NCI-H82 treated with DMSO at 0.1 percent for 48 hours (cell line): ENCODE measurements around the gene KRT17.

ENCODE experiments used
- DNase-seq: peaks from one replicate; lab custom pipeline; 2025; ENCODE audit not compliant: unreplicated experiment; lab: John Stamatoyannopoulos, UW

Gene KRT17

DNA sequence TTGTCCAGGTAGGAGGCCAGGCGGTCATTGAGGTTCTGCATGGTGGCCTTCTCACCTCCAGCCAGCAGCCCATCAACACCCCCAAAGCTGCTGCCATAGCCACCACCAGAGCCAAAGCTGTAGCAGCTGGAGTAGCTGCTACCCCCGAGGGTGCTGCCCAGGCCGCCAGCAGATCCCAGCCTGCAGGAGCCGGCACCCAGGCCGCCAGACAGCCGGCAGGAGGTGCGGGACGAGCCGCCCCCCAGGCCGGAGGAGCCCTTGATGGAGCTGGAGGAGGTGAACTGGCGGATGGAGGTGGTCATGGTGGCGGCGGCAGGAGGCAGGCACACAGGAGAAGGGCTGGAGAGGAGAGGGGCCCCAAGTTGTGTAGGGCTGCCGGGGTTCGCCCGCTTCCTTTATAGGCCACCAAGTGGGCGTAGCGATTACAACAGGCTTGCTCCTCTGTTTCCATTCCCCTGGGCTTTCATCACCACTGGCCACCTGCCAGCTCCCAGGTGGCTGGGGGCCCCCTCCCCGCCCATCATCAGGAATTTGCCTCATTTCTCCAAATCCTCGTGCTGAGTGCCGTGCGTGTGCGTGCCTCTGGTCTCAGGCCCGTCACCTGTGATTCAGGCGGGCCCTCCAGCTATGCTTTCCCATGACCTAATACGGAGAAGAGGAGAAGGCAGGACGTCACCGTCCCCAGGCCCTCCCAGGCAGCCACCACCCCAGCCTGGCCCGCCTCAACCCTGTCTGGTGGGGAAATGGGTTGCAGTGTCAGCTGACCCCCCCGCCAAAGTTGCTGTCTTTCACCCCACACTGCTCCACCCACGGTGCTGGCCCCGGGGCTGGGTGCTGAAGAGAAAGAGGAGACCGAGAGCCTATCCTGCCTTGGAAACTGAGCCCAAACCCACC lies at the start of gene KRT17:
KRT17 (minus strand) TSS at position 368 of the 894 bp plus-strand sequence; CDS start at position 302, 66 bp downstream.
- DNase-seq: no peak

DNA sequence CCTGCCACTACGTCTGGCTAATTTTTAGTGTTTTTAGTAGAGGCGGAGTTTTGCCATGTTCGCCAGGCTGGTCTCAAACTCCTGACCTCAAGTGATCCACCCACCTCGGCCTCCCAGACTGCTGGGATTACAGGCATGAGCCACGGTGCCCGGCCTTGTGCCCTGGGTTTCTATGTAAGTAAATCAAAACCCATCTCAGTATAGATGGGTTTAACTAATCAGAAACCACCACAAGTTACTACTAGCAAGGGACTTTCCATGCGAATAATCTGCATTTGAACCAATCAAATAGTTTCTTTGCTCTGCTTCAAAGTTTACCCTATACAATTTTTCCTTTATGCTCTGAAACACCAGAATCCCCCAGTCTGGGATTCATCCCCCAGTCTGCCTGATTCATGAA lies 47.8 kb upstream of the KRT17 start:
- DNase-seq: no peak

DNA sequence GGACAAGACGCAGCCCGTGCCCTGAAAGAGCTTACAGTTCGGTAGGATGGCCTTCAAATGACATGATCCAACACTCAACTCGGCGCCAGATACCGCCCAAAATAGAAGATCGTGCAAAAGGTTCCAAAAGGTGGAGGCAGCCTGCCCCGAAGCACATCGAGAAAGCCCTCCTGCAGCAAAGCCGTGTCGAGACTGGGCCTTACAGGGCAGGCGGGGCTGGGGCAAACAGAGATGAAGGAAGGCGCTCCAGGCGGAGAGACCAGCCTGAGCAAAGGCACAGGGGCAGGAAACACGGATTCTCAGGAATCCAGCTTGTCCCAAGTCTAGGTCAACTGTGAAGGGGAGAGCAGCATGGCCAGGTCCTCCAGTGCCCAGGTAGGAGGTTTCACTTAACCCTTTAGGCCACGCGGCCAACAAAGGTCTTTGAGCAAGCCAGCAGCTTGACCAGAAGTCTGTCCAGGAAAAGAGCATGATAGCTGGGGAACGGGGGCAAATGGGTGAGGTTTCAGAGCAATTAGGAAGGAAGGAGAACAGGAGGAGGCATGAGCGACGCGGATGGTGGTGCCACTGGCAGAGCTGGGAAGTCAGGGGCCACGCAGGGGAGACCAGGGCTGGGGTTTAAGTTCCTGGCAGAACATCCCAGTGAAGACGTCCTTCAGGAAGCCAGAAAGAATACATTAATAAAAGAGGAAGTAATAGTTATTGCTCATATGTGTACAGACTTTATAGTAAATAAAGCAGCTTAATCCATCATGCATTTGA lies 43.1 kb upstream of the KRT17 start:
- no peak for DNase-seq

DNA sequence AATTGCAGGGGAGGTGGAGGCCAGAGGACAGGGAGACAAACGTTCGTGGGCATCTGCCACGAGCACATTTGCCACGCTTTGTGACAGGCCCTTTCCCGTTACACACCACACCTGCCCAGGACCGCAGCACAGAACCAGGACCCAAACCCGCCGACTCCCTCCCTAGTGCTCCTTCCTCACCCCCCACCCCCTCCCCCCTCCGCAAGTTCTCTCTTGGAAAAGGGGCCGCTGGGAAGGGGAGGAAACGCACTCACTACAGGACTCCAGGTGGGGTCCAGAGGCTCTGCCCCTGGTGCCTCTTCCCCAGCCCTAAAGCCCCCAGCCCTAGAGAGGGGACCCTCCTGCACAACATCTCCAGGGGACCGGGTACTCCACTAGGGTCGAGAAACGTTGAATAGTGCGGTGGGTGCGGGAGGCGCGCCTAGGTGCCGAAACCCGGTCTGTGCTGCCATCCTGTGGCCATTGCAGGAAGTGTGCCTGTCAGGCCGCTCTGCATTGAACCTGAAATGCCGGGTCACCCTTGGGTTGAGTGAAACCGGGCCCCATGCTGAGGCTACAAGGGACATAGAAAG lies 42.4 kb upstream of the KRT17 start:
- DNase-seq: peak; percentile 72

DNA sequence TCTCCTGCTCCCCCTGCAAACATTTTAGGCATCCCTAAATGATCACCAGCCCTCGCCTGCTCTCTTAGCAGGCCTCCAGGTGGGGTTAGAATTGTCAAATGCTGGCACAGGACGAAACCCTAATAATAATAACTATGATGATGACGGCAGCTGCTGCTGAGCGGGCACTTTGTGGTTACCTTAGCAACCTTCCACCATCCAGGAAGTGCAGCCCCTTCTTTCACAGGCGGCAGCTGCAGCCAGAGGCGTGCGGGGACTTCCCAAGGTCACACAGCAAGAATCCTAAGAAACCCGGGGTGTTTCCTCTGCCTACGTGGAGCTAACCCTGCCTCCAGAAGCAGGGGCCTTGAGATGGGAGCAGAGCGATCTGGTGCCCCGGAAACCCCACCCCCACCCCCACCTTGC lies 41.9 kb upstream of the KRT17 start:
- no peak for DNase-seq

DNA sequence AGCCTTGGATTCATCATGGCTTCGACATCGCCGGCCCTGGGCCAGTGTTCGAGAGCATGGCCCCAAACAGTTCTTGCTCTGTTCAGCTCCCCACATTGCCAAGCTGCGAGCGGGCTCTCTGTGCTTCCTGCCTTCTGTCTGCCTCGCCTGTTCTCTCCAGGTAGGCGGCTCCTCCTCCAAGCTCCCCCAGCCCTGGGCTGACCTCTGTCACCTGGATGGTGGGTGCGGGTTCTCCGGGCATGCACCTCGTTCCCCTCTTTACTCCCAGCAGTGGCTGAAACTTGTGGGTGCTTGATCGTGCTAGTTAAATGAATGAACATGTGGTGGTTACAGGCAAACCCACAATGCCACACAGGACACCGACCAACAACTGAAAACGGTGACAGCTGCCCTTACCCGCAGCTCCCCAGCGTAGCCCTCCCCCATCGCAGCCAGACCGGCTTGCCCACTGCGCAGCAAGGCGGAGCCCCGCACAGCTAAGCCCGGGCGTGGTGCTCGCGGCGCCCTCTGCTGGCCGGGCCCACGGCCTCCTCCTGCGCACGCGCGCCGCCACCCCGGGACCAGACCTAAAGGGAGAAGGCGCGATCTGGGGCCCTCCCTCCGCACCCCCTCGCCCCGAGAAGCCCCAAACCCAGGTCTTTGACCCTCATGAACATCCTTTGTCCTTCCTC lies 41.3 kb upstream of the KRT17 start:
- DNase-seq: peak; percentile 57

DNA sequence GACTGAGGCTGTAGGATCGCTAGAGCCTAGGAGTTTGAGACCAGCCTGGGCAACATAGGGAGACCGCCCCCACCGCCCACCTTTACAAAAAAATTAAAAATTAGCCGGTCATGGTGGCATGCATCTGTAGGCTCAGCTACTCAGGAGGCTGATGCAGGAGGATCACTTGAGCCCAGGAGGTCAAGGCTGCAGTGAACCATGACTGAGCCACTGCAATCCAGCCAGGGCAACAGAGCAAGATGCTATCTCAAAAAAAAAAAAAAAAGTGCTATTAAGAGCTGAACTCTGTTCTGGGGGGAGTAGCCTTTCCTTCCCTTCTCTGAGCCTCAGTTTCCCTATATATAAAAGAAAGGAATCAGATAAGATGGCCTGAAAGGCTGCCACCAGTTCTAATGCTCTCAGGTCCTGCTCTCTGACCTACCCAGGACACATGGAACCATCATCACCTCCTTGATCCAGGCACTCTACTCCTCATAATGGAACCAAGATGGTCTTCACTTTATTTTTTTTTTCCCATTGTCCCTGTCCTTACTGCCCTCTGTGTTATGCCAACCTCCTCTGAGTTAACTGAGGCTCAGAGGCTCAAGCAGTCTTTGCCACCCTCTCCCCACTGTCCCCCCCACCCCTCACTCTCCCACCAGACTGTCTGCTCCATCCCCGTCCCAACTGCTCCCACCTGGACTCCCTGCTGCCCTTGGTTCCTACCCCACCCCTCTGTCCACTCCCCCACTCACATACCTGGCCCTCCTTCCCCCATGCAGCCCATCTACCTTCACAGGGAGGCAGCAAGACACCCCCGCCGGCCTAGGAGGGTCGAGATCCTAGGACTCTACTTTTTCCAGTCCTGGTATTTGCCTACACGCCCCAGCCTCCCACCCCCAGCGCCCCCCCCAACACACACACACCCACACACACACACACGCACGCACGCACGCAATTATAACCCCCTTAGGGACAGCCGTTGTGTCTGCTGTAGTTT lies 40.5 kb upstream of the KRT17 start:
- DNase-seq: no peak

DNA sequence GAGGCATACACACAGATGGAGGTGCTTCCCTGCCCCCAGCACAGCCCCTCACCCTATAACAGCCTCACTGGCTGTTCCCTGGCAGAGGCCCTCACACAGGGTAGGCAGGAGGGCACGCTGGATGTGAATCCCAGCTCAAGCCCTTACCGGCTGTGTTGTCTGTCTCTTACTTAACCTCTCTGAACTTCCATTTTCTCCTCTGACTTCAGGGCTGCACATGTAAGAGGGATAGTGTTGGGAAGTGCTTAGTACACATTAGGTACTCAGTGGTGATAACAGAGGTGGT lies 39.7 kb upstream of the KRT17 start:
- DNase-seq: no peak

DNA sequence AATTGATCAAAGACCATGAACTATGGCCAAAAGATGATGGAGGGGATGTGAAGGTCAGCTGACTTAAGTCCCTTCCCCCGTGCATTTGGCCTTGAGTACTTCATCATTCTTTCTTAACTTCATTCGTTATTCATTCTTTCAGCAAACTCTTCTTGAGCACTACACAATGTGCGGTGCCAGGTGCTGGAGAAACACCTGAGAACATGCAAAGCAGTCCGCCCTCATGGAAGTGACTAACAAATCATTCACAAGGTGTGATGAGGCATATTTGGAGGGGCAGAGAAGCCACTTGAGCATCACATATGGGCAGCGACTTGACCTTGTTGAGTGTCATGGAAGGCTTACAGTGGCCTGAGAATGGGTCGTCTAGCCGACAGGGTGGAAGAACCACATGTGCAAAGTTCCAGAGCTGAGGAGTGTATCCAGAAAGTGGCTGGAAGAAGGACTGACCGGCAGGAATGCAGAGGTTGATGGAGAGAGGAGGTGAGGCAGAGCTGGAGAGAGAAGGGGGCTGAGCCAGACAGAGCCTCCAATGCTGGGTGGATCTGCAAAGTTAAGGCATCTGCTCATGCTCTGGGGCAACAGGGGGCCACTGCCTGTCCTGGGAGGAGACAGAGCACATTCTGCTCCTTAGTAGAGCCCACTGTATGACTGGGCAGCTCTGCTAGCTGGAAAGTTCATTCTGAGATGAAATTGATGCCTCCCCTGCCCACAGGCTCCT lies 39.2 kb upstream of the KRT17 start:
- DNase-seq: no peak

DNA sequence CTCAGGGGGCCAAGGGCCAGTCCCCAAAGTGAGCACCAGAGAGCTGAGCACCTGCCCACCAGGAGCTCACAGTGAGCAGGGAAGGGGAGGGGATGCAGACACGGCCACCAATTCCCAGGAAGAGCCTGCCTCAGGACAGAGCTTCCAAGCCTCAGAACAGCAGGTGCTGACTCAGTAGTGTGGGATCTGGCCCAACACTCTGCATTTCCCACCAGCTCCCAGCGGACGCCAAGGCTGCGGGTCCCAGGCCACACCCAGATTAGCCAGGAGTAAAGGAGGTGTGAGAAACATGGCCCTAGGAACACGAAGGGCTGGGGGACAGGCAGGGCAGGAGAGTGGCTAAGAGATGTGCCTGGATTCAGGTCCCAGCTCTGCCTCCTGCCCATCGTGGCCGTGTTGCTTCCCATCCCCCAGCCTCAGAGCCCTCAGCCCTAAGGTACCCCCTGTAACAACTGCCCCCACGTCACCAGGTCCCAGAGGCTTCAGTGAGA lies 35.9 kb upstream of the KRT17 start:
- no peak for DNase-seq

DNA sequence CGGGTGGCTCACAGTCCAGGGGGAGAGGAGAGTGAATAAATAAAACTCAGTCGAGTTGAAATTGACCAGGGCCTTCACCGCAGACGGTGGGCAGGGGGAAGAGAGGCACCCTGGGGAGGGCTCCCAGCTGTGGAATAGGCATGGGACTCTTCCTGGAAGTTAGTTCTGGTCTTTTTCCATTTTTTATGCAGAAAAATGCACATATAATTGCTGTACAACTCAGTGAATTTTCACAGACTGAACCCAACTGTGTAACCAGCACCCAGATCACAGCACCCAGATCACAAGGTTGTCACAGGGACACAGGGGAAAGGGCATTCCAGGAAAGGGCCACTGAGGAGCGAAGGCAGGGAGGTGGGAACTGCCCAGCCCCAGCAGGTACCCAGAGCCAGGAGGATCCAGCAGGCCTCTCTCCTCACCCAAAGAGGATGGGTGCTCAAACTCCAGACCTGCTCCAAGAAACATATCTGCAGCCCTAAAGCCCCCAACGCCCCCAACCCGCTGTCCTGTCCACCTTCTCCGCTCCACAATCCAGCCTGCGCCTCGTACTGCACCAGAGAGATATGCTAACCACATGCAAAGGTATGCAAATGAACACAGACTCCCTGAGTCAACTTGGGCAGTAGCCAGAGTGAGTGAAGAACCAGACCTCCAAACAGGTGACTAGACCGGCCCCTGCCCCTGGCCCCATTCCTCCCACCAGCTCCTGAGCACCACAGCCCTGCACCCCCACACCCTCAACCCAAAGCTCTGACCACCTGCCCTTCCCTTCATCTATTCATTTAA lies 35.2 kb upstream of the KRT17 start:
- no peak for DNase-seq

DNA sequence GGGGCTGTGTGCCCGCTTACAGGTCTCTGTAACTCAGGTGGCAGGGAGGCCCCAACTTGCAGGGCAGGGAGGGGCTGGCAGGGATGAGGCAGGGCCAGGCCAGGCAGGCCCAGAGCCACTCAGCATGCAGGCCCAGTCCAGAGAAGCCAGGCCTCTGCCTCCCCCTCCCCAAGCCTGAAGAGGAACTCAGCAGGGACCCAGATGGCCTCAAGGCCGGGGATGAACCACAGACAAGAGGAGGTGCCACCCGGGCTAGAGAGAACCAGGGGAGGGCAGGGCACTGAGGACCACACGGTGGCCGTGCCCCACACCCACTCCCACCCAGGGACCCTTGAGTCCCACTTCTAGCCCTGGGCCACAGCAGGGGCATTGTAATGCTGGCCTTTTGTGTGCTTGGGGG lies 34.5 kb upstream of the KRT17 start:
- no peak for DNase-seq

DNA sequence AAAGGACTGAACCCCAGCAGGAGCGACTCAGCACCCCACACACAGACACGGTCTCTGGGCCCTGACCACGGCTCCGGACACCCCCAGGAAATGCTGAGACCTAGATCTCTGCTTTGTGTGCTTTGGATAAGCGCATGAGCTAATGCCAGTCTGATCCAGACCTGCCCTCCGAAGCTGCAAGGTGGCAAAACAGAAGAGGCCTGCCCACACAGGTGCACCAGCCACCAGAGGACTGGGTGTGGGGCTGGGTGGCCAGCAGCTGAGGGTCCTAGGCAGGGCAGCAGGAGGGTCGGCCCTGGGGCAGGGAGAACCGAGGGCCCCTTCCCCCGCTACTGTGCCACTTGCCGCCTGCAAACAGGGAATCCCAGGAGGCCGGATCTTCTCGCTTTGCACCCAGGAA lies 33.6 kb upstream of the KRT17 start:
- DNase-seq: no peak

DNA sequence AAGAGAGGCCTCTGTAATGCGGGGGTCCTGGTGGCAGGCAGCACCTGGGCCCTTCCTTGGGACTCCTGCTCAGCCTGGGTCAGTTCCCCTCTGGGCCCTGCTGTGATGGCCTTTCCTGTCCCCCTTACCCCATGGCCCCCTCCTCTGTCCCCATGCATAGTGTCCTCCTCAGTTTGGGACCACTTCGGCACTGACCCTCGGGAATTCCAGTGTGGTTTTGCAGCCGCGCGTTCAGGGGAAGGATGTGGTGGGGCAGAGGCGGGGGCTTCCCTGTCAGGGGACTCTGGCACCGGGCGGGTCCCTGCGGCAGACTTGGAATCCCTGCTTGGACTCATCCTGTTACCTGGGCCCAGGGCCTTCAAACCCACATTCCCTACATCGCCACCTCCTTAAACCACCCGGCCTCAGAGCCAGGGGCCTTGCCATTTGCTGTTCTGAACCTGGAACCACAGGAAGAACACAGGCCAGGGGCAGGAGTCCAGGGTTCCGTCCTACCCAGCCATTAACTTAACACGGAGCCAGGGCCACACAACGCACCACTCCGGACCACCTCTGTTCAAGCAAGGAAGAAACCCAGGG lies 32.9 kb upstream of the KRT17 start:
- no peak for DNase-seq

DNA sequence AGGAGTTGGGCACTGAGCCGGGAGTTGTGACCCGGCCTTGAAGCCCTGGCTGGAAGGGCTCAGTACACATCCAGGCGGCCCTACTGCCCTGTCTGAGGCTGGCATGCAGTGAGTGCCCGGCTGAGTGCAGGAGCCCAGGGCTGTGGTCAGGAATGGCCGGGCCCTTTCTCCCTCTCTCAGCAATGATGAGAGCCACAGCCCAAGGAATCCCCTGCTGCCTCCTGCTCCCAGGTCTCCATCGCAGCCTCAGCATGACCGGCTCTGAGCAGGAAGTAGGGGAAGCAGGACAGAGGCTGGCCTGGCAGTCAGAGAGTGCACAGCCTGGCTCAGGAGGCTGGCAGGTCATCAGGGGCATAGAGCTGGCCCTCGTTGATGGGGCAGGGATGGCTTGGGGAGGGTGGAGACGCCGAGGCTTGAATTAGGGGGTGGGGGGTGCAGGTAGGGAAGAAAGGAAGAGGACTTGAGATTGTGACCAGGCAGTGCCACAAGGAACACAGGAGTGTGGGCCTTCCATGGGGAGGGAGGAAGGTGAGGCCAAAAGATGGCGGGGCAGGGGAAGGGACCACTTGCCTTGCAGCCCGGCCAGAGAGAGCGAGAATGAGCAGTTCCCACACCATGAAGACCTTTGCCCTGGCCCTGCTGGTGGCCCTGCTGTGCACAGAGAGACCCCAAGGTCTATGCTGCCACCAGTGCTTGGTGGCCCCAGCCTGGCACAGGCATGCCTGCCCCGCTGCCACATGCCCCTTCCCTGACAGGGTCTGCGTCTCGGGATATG lies 32.1 kb upstream of the KRT17 start:
- DNase-seq: no peak

DNA sequence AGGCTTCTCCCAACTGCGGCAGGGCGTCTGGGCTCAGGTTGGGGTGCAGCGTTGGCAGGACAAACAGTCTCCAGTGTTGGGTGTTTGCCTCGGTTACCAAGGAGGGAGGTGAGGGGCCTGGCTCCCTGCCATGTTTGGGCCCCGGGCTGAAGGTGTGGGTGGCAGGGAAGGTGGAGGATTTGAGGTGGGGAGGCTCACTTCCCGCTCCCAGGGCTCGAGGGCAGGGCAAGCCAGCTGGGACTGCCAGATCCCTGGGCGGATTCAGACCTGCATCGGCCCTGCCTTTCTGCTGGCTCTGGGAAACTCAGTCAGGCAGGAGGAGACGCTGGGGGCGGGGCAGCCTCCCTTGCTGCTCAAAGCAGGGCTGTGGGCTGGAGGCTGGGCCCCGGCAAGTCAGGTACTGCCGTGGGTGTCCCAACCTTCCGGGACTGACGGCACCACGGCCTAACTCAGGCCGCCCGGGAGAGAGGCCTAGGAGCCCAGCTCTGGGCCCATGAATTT lies 31.3 kb upstream of the KRT17 start:
- DNase-seq: no peak
